ENCODE results near the gene BBS2.

The BBS2 gene

GRCh38 chr16:56462064-56462796 is 57.6 kb downstream of the BBS2 start:
- Histone ChIP-seq H3K9me3 (ENCODE audit: insufficient read depth, low read length, severe bottlenecking) (no peaks in the 10 kb centered on the region), H2AFZ (ENCODE audit: low read depth, low read length) (no peak overlapping the region), H3K36me3 (ENCODE audit: insufficient read depth, low read length) (peaks cover 80% of the 10 kb centered on the region), H3K4me1 (ENCODE audit: insufficient read depth, low read length) (no peaks in the 10 kb centered on the region), H3K27me3 (ENCODE audit: insufficient read depth, low read length, poor library complexity) (no peaks in the 10 kb centered on the region), H3K4me3 (ENCODE audit: low read depth in 1 of 2, low read length in 2 of 2) (no peak overlapping the region), H4K20me1 (ENCODE audit: insufficient read depth, low read length) (no peaks in the 10 kb centered on the region), H3K9ac (ENCODE audit: low read depth, low read length) (no peak overlapping the region), H3K79me2 (ENCODE audit: insufficient read depth, low read length) (no peaks in the 10 kb centered on the region), H3K4me2 (ENCODE audit: insufficient read depth, low read length) (no peak overlapping the region), H3K27ac (ENCODE audit: low read length) (no peak overlapping the region)
- TF ChIP-seq CTCF (IDR thresholded peaks at IDR 0.05; ENCODE audit: borderline replicate concordance, extremely low read depth, low read length, poor library complexity, severe bottlenecking) (no peak), EZH2 (IDR thresholded peaks at IDR 0.05; ENCODE audit: borderline replicate concordance, low read depth, low read length, severe bottlenecking) (no peak)
- DNase-seq (no peak), ATAC-seq (ENCODE audit: insufficient read depth, low read depth) (no peak)

GRCh38 chr16:56460101-56460500 is 59.7 kb downstream of the BBS2 start:
- H3K27me3 ChIP-seq (ENCODE audit: insufficient read depth, low read length, poor library complexity) = no peaks in the 10 kb centered on the region
- H3K4me2 ChIP-seq (ENCODE audit: insufficient read depth, low read length) = no peak overlapping the region
- H2AFZ ChIP-seq (ENCODE audit: low read depth, low read length) = no peak overlapping the region
- H3K4me1 ChIP-seq (ENCODE audit: insufficient read depth, low read length) = no peaks in the 10 kb centered on the region
- ATAC-seq (ENCODE audit: insufficient read depth, low read depth) (no peak), DNase-seq (no peak)
- H3K9me3 ChIP-seq (ENCODE audit: insufficient read depth, low read length, severe bottlenecking) = no peaks in the 10 kb centered on the region
- no peak overlapping the region for H3K27ac ChIP-seq (ENCODE audit: low read length)
- H3K9ac ChIP-seq (ENCODE audit: low read depth, low read length) = no peak overlapping the region
- H3K36me3 ChIP-seq (ENCODE audit: insufficient read depth, low read length) = peaks cover 78% of the 10 kb centered on the region
- no peaks in the 10 kb centered on the region for H4K20me1 ChIP-seq (ENCODE audit: insufficient read depth, low read length)
- TF ChIP-seq CTCF (IDR thresholded peaks at IDR 0.05; ENCODE audit: borderline replicate concordance, extremely low read depth, low read length, poor library complexity, severe bottlenecking) (no peak), EZH2 (IDR thresholded peaks at IDR 0.05; ENCODE audit: borderline replicate concordance, low read depth, low read length, severe bottlenecking) (no peak)
- H3K4me3 ChIP-seq (ENCODE audit: low read depth in 1 of 2, low read length in 2 of 2) = no peak overlapping the region
- no peaks in the 10 kb centered on the region for H3K79me2 ChIP-seq (ENCODE audit: insufficient read depth, low read length)

GRCh38 chr16:56457927-56458470 is 61.8 kb downstream of the BBS2 start:
- ATAC-seq (ENCODE audit: insufficient read depth, low read depth) = no peak
- no peak overlapping the region for H3K9ac ChIP-seq (ENCODE audit: low read depth, low read length)
- H3K4me1 ChIP-seq (ENCODE audit: insufficient read depth, low read length) = peaks cover 8% of the 10 kb centered on the region
- no peak overlapping the region for H3K4me2 ChIP-seq (ENCODE audit: insufficient read depth, low read length)
- H3K27ac ChIP-seq (ENCODE audit: low read length) = no peak overlapping the region
- H2AFZ ChIP-seq (ENCODE audit: low read depth, low read length) = no peak overlapping the region
- H3K27me3 ChIP-seq (ENCODE audit: insufficient read depth, low read length, poor library complexity) = no peaks in the 10 kb centered on the region
- H4K20me1 ChIP-seq (ENCODE audit: insufficient read depth, low read length) = no peaks in the 10 kb centered on the region
- H3K36me3 ChIP-seq (ENCODE audit: insufficient read depth, low read length) = peaks cover 81% of the 10 kb centered on the region
- peaks cover 9% of the 10 kb centered on the region for H3K79me2 ChIP-seq (ENCODE audit: insufficient read depth, low read length)
- H3K9me3 ChIP-seq (ENCODE audit: insufficient read depth, low read length, severe bottlenecking) = no peaks in the 10 kb centered on the region
- no peak overlapping the region for H3K4me3 ChIP-seq (ENCODE audit: low read depth in 1 of 2, low read length in 2 of 2)
- no peak for DNase-seq
- TF ChIP-seq CTCF (IDR thresholded peaks at IDR 0.05; ENCODE audit: borderline replicate concordance, extremely low read depth, low read length, poor library complexity, severe bottlenecking) (no peak), EZH2 (IDR thresholded peaks at IDR 0.05; ENCODE audit: borderline replicate concordance, low read depth, low read length, severe bottlenecking) (no peak)

All from DND-41 (cell line).